Measurements from ENCODE around the gene MIX23.
"Not testable (repeated sequence)": the region's sequence is repeated elsewhere in the genome, so short reads cannot be mapped to it uniquely, and the experiment has no call there.

MIX23 gene

GRCh38 chr3:122392868-122393844 is 10.1 kb upstream of the MIX23 start:
- DNase-seq (ENCODE audit: extremely low read depth in 1 of 2, low read depth in 1 of 2) = no peak

GRCh38 chr3:122391681-122392446 is 8.8 kb upstream of the MIX23 start:
- no peak for DNase-seq (ENCODE audit: extremely low read depth in 1 of 2, low read depth in 1 of 2)

- no peak for DNase-seq (ENCODE audit: extremely low read depth in 1 of 2, low read depth in 1 of 2)
Measured at GRCh38 chr3:122390665-122391064, 7.6 kb upstream of the MIX23 start.

GRCh38 chr3:122389892-122390291 is 6.9 kb upstream of the MIX23 start:
- no peak for DNase-seq (ENCODE audit: extremely low read depth in 1 of 2, low read depth in 1 of 2)

GRCh38 chr3:122389197-122389596 is 6.2 kb upstream of the MIX23 start:
- no peak for DNase-seq (ENCODE audit: extremely low read depth in 1 of 2, low read depth in 1 of 2)

- DNase-seq (ENCODE audit: extremely low read depth in 1 of 2, low read depth in 1 of 2) = no peak
Measured at GRCh38 chr3:122387709-122388108, 4.7 kb upstream of the MIX23 start.

- DNase-seq (ENCODE audit: extremely low read depth in 1 of 2, low read depth in 1 of 2) = peak; percentile 81 to 90
Measured at GRCh38 chr3:122383771-122384697, 1.0 kb upstream of the MIX23 start, which contains the start of gene FAM162A. Gene FAM162A, plus strand, starts transcription at chr3:122384182. Its CDS starts 84 bp downstream, at chr3:122384266.

- no peak for DNase-seq (ENCODE audit: extremely low read depth in 1 of 2, low read depth in 1 of 2)
Measured at GRCh38 chr3:122377975-122378374, 5.1 kb downstream of the MIX23 start.

GRCh38 chr3:122374034-122374433 is 9.0 kb downstream of the MIX23 start:
- DNase-seq (ENCODE audit: extremely low read depth in 1 of 2, low read depth in 1 of 2) = no peak

- DNase-seq (ENCODE audit: extremely low read depth in 1 of 2, low read depth in 1 of 2) = no peak
Measured at GRCh38 chr3:122366379-122366749, 16.7 kb downstream of the MIX23 start.

GRCh38 chr3:122365582-122366378 is 17.3 kb downstream of the MIX23 start:
- not testable (repeated sequence) for DNase-seq (ENCODE audit: extremely low read depth in 1 of 2, low read depth in 1 of 2)

- no peak for DNase-seq (ENCODE audit: extremely low read depth in 1 of 2, low read depth in 1 of 2)
Measured at GRCh38 chr3:122365073-122365472, 18.0 kb downstream of the MIX23 start.

- no peak for DNase-seq (ENCODE audit: extremely low read depth in 1 of 2, low read depth in 1 of 2)
Measured at GRCh38 chr3:122364490-122364889, 18.5 kb downstream of the MIX23 start.

GRCh38 chr3:122362026-122362425 is 21.0 kb downstream of the MIX23 start:
- DNase-seq (ENCODE audit: extremely low read depth in 1 of 2, low read depth in 1 of 2) = no peak

- no peak for DNase-seq (ENCODE audit: extremely low read depth in 1 of 2, low read depth in 1 of 2)
Measured at GRCh38 chr3:122358703-122359032, 24.4 kb downstream of the MIX23 start.

GRCh38 chr3:122357828-122358702 is 25.0 kb downstream of the MIX23 start:
- no peak for DNase-seq (ENCODE audit: extremely low read depth in 1 of 2, low read depth in 1 of 2)

GRCh38 chr3:122356402-122356801 is 26.6 kb downstream of the MIX23 start:
- no peak for DNase-seq (ENCODE audit: extremely low read depth in 1 of 2, low read depth in 1 of 2)

- DNase-seq (ENCODE audit: extremely low read depth in 1 of 2, low read depth in 1 of 2) = no peak
Measured at GRCh38 chr3:122355612-122356011, 27.4 kb downstream of the MIX23 start.

GRCh38 chr3:122353893-122354401 is 29.1 kb downstream of the MIX23 start:
- no peak for DNase-seq (ENCODE audit: extremely low read depth in 1 of 2, low read depth in 1 of 2)

Data from activated CD8-positive, alpha-beta memory T cell treated with anti-CD3 and anti-CD28 coated beads for 1 hour (primary cell).